ENCODE results near the gene KLHL29. TPM values are rescaled to one million over a fixed set of nuclear protein-coding genes. Genes with fewer than 3 reads are reported as not detected.

The KLHL29 gene
- total RNA-seq, 4 donors from 2014 or later: 2.2 to 3.3 (median 2.7) TPM

GRCh38 chr2:23533338-23533695 lies 148.3 kb downstream of the KLHL29 start:
- H3K27me3 ChIP-seq: no peaks in the 10 kb centered on the region
- DNase-seq: no peak
- no peak overlapping the region for H3K4me3 ChIP-seq (replicated peaks in 1 of 3)
- H3K4me1 ChIP-seq: no peaks in the 10 kb centered on the region
- WGBS, 2 donors: 85 to 87% methylated on average over 9 of the region's 9 CpGs
- TF ChIP-seq POLR2A (IDR thresholded peaks at IDR 0.05) (no peak), CTCF (IDR thresholded peaks at IDR 0.05) (no peak)
- no peaks in the 10 kb centered on the region for H3K9me3 ChIP-seq
- H3K27ac ChIP-seq: no peak overlapping the region
- H3K36me3 ChIP-seq: no peaks in the 10 kb centered on the region
- intact Hi-C loops (cut with DNase I): no loop called here

DNA sequence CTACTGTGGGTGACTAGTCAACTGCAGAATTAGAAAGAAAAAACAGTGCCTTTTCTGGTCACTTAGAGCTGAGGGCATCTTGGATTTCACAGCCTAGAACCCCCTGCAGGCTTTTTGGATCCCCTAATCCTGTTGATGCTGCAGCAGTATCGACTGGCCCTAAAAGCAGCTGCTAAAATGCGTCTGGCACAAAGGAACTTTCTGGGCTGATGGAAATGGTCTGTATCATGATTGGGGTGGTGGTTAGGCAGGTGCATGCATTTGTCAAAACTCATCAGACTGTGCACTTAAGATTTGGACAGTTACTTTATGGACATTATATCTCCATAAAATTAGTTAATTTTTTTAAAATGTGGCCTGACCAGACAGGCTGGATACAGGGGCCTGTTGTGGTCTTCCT lies 149.8 kb downstream of the KLHL29 start:
- H3K27me3 ChIP-seq: no peaks in the 10 kb centered on the region
- H3K4me3 ChIP-seq (replicated peaks in 1 of 3): no peak overlapping the region
- no peak for DNase-seq
- no peaks in the 10 kb centered on the region for H3K9me3 ChIP-seq
- no peak overlapping the region for H3K27ac ChIP-seq
- intact Hi-C loops (cut with DNase I): no loop called here
- H3K36me3 ChIP-seq: no peaks in the 10 kb centered on the region
- no peaks in the 10 kb centered on the region for H3K4me1 ChIP-seq
- WGBS, 2 donors: 79 to 86% methylated on average over 2 of the region's 2 CpGs
- TF ChIP-seq CTCF (IDR thresholded peaks at IDR 0.05) (no peak), POLR2A (IDR thresholded peaks at IDR 0.05) (no peak)

- no peak for TF ChIP-seq CTCF (IDR thresholded peaks at IDR 0.05)
- no peak for TF ChIP-seq POLR2A (IDR thresholded peaks at IDR 0.05)
- no peaks in the 10 kb centered on the region for H3K36me3 ChIP-seq
- no peak for DNase-seq
- no peaks in the 10 kb centered on the region for H3K27me3 ChIP-seq
- no peaks in the 10 kb centered on the region for H3K9me3 ChIP-seq
- H3K27ac ChIP-seq: no peak overlapping the region
- H3K4me1 ChIP-seq: peaks cover 0 to 2% of the 10 kb centered on the region in 2 donors
- 87% methylated on average over 13 of the region's 13 CpGs for WGBS, 2 donors
- no peak overlapping the region for H3K4me3 ChIP-seq (replicated peaks in 1 of 3)
- intact Hi-C loops (cut with DNase I): no loop called here
Observed at GRCh38 chr2:23536326-23536725, 151.3 kb downstream of the KLHL29 start.

- no peaks in the 10 kb centered on the region for H3K36me3 ChIP-seq
- no peak for TF ChIP-seq CTCF (IDR thresholded peaks at IDR 0.05)
- intact Hi-C loops (cut with DNase I): no loop called here
- no peaks in the 10 kb centered on the region for H3K9me3 ChIP-seq
- peaks cover 0 to 4% of the 10 kb centered on the region in 2 donors for H3K4me1 ChIP-seq
- no peak overlapping the region for H3K27ac ChIP-seq
- no peaks in the 10 kb centered on the region for H3K27me3 ChIP-seq
- DNase-seq: no peak
- WGBS, 2 donors: 64 to 69% methylated on average over 5 of the region's 5 CpGs
- H3K4me3 ChIP-seq (replicated peaks in 1 of 3): no peak overlapping the region
Observed at GRCh38 chr2:23537991-23538390, 153.0 kb downstream of the KLHL29 start.

- WGBS, 2 donors: 91 to 93% methylated on average over 2 of the region's 2 CpGs
- peaks cover 0 to 4% of the 10 kb centered on the region in 2 donors for H3K4me1 ChIP-seq
- H3K27ac ChIP-seq: no peak overlapping the region
Observed at GRCh38 chr2:23538566-23538965, 153.6 kb downstream of the KLHL29 start.

More at GRCh38 chr2:23538566-23538965, 153.6 kb downstream of the KLHL29 start:
- Histone ChIP-seq H3K9me3 (no peaks in the 10 kb centered on the region), H3K36me3 (no peaks in the 10 kb centered on the region), H3K4me3 (replicated peaks in 1 of 3) (no peak overlapping the region), H3K27me3 (no peaks in the 10 kb centered on the region)
- TF ChIP-seq POLR2A (IDR thresholded peaks at IDR 0.05) (no peak), CTCF (IDR thresholded peaks at IDR 0.05) (no peak)
- no peak for DNase-seq
- intact Hi-C loops (cut with DNase I): no loop called here

All from thyroid gland (tissue), 4 donors.